NCI-H510A (cell line): ENCODE data around the gene ZNF683.

Source experiments
- DNase-seq: peaks from one replicate; lab custom pipeline; 2025; lab: John Stamatoyannopoulos, UW

ZNF683 gene

GRCh38 chr1:26358411-26359384 is 13.9 kb downstream of the ZNF683 start:
- no peak for DNase-seq

- no peak for DNase-seq
Measured at GRCh38 chr1:26357121-26357602, 15.4 kb downstream of the ZNF683 start.

- no peak for DNase-seq
Measured at GRCh38 chr1:26356106-26356505, 16.4 kb downstream of the ZNF683 start.

- DNase-seq = no peak
Measured at GRCh38 chr1:26354972-26355371, 17.6 kb downstream of the ZNF683 start.

- peak; percentile 61 for DNase-seq
Measured at GRCh38 chr1:26353976-26354820, 18.4 kb downstream of the ZNF683 start, which contains the start of gene CRYBG2. CRYBG2 (minus strand) TSS chr1:26354130; CDS start chr1:26346657, 7,473 bp downstream.

GRCh38 chr1:26353210-26353859 is 19.2 kb downstream of the ZNF683 start:
- DNase-seq = no peak

GRCh38 chr1:26352338-26352679 is 20.2 kb downstream of the ZNF683 start:
- DNase-seq = no peak

- no peak for DNase-seq
Measured at GRCh38 chr1:26351590-26352337, 20.8 kb downstream of the ZNF683 start.

- DNase-seq = no peak
Measured at GRCh38 chr1:26350701-26351589, 21.6 kb downstream of the ZNF683 start.

GRCh38 chr1:26350343-26350700 is 22.2 kb downstream of the ZNF683 start:
- no peak for DNase-seq

GRCh38 chr1:26349877-26350244 is 22.7 kb downstream of the ZNF683 start:
- no peak for DNase-seq

GRCh38 chr1:26349188-26349876 is 23.2 kb downstream of the ZNF683 start:
- DNase-seq = no peak

GRCh38 chr1:26346274-26347033 is 26.1 kb downstream of the ZNF683 start:
- DNase-seq = no peak

- DNase-seq = no peak
Measured at GRCh38 chr1:26345718-26346117, 26.8 kb downstream of the ZNF683 start.

GRCh38 chr1:26344147-26344920 is 28.2 kb downstream of the ZNF683 start:
- DNase-seq = no peak

GRCh38 chr1:26340047-26340481 is 32.5 kb downstream of the ZNF683 start:
- DNase-seq = no peak

- DNase-seq = no peak
Measured at GRCh38 chr1:26338670-26339069, 33.9 kb downstream of the ZNF683 start.

- DNase-seq = no peak
Measured at GRCh38 chr1:26337625-26338024, 34.9 kb downstream of the ZNF683 start.
